GM23248 (cell line): ENCODE data around the gene PLEKHA1. TPM values are rescaled to one million over a fixed set of nuclear protein-coding genes. Genes with fewer than 3 reads are reported as not detected.
A peak's percentile ranks its signal among the peaks of the same experiment; 100 is the strongest.

Experiments
- DNase-seq: peaks from one replicate; pipeline ENCODE4 v3.0.0-alpha.2; 2015
- H2AFZ ChIP-seq: fragments of 200-600 bp; sonication (generic); 2 replicates; pipeline ENCODE4 v1.6.1; 2016; ENCODE audit warnings: antibody characterized with exemption
- H3F3A ChIP-seq: fragments of 200-600 bp; sonication (generic); 2 replicates; pipeline ENCODE4 v1.6.1; 2016; ENCODE audit warnings: mild to moderate bottlenecking, antibody characterized with exemption, mixed run types; ENCODE audit not compliant: insufficient read depth
- H3K27ac ChIP-seq: fragments of 200-600 bp; sonication (generic); 2 replicates; pipeline ENCODE4 v1.5.1; 2016; ENCODE audit warnings: mild to moderate bottlenecking
- H3K27me3 ChIP-seq: fragments of 200-600 bp; sonication (generic); replicated peaks from 2 replicates; pipeline ENCODE4 v1.6.1; 2016; ENCODE audit warnings: mild to moderate bottlenecking; ENCODE audit not compliant: insufficient read depth
- H3K36me3 ChIP-seq: fragments of 200-600 bp; sonication (generic); 2 replicates; pipeline ENCODE4 v1.6.1; 2016; ENCODE audit warnings: low read depth, mild to moderate bottlenecking
- H3K4me1 ChIP-seq: fragments of 200-600 bp; sonication (generic); 2 replicates; pipeline ENCODE4 v1.6.1; 2016; ENCODE audit warnings: mild to moderate bottlenecking; ENCODE audit not compliant: insufficient read depth
- H3K4me2 ChIP-seq: fragments of 200-600 bp; sonication (generic); one replicate; pipeline ENCODE4 v1.6.1; 2016; ENCODE audit warnings: mild to moderate bottlenecking; ENCODE audit not compliant: unreplicated experiment
- H3K4me3 ChIP-seq: fragments of 200-600 bp; sonication (generic); 2 replicates; pipeline ENCODE4 v1.5.1; 2016; ENCODE audit warnings: mild to moderate bottlenecking
- H3K79me2 ChIP-seq: fragments of 200-600 bp; sonication (generic); 2 replicates; pipeline ENCODE4 v1.6.1; 2016; ENCODE audit warnings: mild to moderate bottlenecking; ENCODE audit not compliant: insufficient read depth
- H3K9ac ChIP-seq: fragments of 200-600 bp; sonication (generic); 2 replicates; pipeline ENCODE4 v1.6.1; 2016; ENCODE audit warnings: mild to moderate bottlenecking
- H3K9me2 ChIP-seq: fragments of 200-600 bp; sonication (generic); 2 replicates; pipeline ENCODE4 v1.6.1; 2016; ENCODE audit warnings: mixed run types, mild to moderate bottlenecking, moderate library complexity; ENCODE audit not compliant: insufficient read depth
- H3K9me3 ChIP-seq: fragments of 200-600 bp; sonication (generic); one replicate; pipeline ENCODE4 v1.6.1; 2017; ENCODE audit warnings: low read depth
- H4K20me1 ChIP-seq: fragments of 200-600 bp; sonication (generic); 2 replicates; pipeline ENCODE4 v1.6.0; 2016; ENCODE audit not compliant: insufficient read depth
- EZH2 ChIP-seq: fragments of 200-600 bp; sonication (generic); IDR thresholded peaks from 2 replicates; pipeline ENCODE4 v1.6.1; 2018; ENCODE audit warnings: antibody characterized with exemption, mild to moderate bottlenecking; ENCODE audit not compliant: insufficient read depth, poor library complexity, severe bottlenecking
- EZH2phosphoT487 ChIP-seq: fragments of 200-600 bp; sonication (generic); IDR thresholded peaks from 2 replicates; pipeline ENCODE4 v1.6.1; 2018; ENCODE audit warnings: antibody characterized with exemption, moderate library complexity, mild to moderate bottlenecking, low read depth; ENCODE audit not compliant: insufficient read depth
- WGBS, 2 experiments: methylation state at CpG; one replicate each; pipeline ENCODE4 v1.1.6; 2015 to 2017; ENCODE audit warnings: low lambda C conversion rate in 2 of 2, low coverage in 1 of 2; ENCODE audit errors: missing lambda C conversion rate in 2 of 2; 5-methylcytosine and 5-hydroxymethylcytosine counted together
- in situ Hi-C: fragments of 300-500 bp; cut with MboI; formaldehyde crosslinking; loops from 2 replicates; pipeline ENCODE4 v1.15.0; 2020
- polyA plus RNA-seq: library from polyadenylated mRNA; unstranded; fragments of >200 nt; fragmentation: Nextera tagmentation; extraction: Ambion mirVana; gene quantifications from 2 replicates; pipeline ENCODE4 v1.2.1, GENCODE V29; 2016
- total RNA-seq: library from RNA; depleted of rRNA; stranded (reverse); fragments of >200 nt; shearing (Covaris generic); gene quantifications from 2 replicates; pipeline ENCODE4 v1.2.3, GENCODE V29; 2014

PLEKHA1 gene
- total and polyA plus RNA-seq, 2 experiments from 2014 or later, result 28.7 to 41.0 TPM

GRCh38 chr10:122474131-122474818, 99.8 kb downstream of the PLEKHA1 start:
- Histone ChIP-seq H3K9ac (no peak overlapping the region), H3K4me2 (no peak overlapping the region), H3K27ac (no peak overlapping the region), H4K20me1 (no peaks in the 10 kb centered on the region), H3F3A (peaks cover 31% of the 10 kb centered on the region), H3K9me3 (no peaks in the 10 kb centered on the region), H3K9me2 (no peaks in the 10 kb centered on the region), H3K4me1 (peaks cover 40% of the 10 kb centered on the region), H3K4me3 (no peak overlapping the region), H2AFZ (no peak overlapping the region), H3K27me3 (no peaks in the 10 kb centered on the region), H3K36me3 (no peaks in the 10 kb centered on the region), H3K79me2 (peaks cover 72% of the 10 kb centered on the region)
- in situ Hi-C loops, result no loop called here
- no peak for DNase-seq
- WGBS, 2 experiments, result 85 to 87% methylated on average over 15 of the region's 15 CpGs
- no peak for TF ChIP-seq EZH2phosphoT487
- no peak for TF ChIP-seq EZH2

- H3K4me1 ChIP-seq, result peaks cover 32% of the 10 kb centered on the region
- WGBS, 2 experiments, result 12 to 23% methylated on average over 12 of the region's 12 CpGs
- peaks cover 72% of the 10 kb centered on the region for H3K79me2 ChIP-seq
- H3K27me3 ChIP-seq, result no peaks in the 10 kb centered on the region
- in situ Hi-C loops, result no loop called here
- peak overlapping the region; percentile 65 for H2AFZ ChIP-seq
- H3K27ac ChIP-seq, result peak overlapping the region; percentile 55
- H4K20me1 ChIP-seq, result no peaks in the 10 kb centered on the region
- H3K4me3 ChIP-seq, result peak overlapping the region; percentile 40
- no peaks in the 10 kb centered on the region for H3K36me3 ChIP-seq
- H3K9me2 ChIP-seq, result no peaks in the 10 kb centered on the region
- H3F3A ChIP-seq, result peaks cover 26% of the 10 kb centered on the region
- H3K4me2 ChIP-seq, result peak overlapping the region; percentile 73
- peak; percentile 44 for DNase-seq
- H3K9ac ChIP-seq, result peak overlapping the region; percentile 28
- no peaks in the 10 kb centered on the region for H3K9me3 ChIP-seq
- TF ChIP-seq EZH2 (no peak), EZH2phosphoT487 (no peak)
These were observed 100.6 kb downstream of the PLEKHA1 start for GRCh38 chr10:122475100-122475499.

- peak overlapping the region; percentile 55 for H3K27ac ChIP-seq
- H3K9me3 ChIP-seq, result no peaks in the 10 kb centered on the region
- peaks cover 72% of the 10 kb centered on the region for H3K79me2 ChIP-seq
These were observed 101.3 kb downstream of the PLEKHA1 start for GRCh38 chr10:122475591-122476332.

GRCh38 chr10:122476333-122476695, 101.8 kb downstream of the PLEKHA1 start:
- peak overlapping the region; percentile 73 for H3K4me2 ChIP-seq
- H3K9me3 ChIP-seq, result no peaks in the 10 kb centered on the region
- H3K9me2 ChIP-seq, result no peaks in the 10 kb centered on the region
- H3F3A ChIP-seq, result peaks cover 24% of the 10 kb centered on the region
- TF ChIP-seq EZH2, result no peak
- no peak overlapping the region for H3K4me3 ChIP-seq
- H4K20me1 ChIP-seq, result no peaks in the 10 kb centered on the region
- no peak overlapping the region for H2AFZ ChIP-seq
- H3K36me3 ChIP-seq, result no peaks in the 10 kb centered on the region
- peak overlapping the region; percentile 55 for H3K27ac ChIP-seq
- no peak for DNase-seq
- peaks cover 72% of the 10 kb centered on the region for H3K79me2 ChIP-seq
- no peaks in the 10 kb centered on the region for H3K27me3 ChIP-seq
- H3K4me1 ChIP-seq, result peaks cover 30% of the 10 kb centered on the region
- WGBS, 2 experiments, result 91 to 93% methylated on average over 6 of the region's 6 CpGs
- H3K9ac ChIP-seq, result peak overlapping the region; percentile 28
- in situ Hi-C loops, result no loop called here

More at GRCh38 chr10:122475591-122476332, 101.3 kb downstream of the PLEKHA1 start:
- no peaks in the 10 kb centered on the region for H3K36me3 ChIP-seq
- peak overlapping the region; percentile 65 for H2AFZ ChIP-seq
- no peaks in the 10 kb centered on the region for H4K20me1 ChIP-seq
- H3K4me2 ChIP-seq, result peak overlapping the region; percentile 73
- peak overlapping the region; percentile 28 for H3K9ac ChIP-seq
- TF ChIP-seq EZH2phosphoT487 (no peak), EZH2 (no peak)
- in situ Hi-C loops, result no loop called here
- H3K9me2 ChIP-seq, result no peaks in the 10 kb centered on the region
- no peaks in the 10 kb centered on the region for H3K27me3 ChIP-seq
- H3K4me1 ChIP-seq, result peaks cover 31% of the 10 kb centered on the region
- DNase-seq, result peak; percentile 81
- H3F3A ChIP-seq, result peaks cover 26% of the 10 kb centered on the region
- peak overlapping the region; percentile 40 for H3K4me3 ChIP-seq
- 34% methylated on average over 16 of the region's 16 CpGs for whole genome bisulfite sequencing, 2 experiments
